Activated CD4-positive, CD25-positive, alpha-beta regulatory T cell treated with anti-CD3 and anti-CD28 coated beads, Interleukin-2, amount 50 U/mL, for 72 hours (primary cell): ENCODE results near the gene NEDD4L.
"Not testable (repeated sequence)": the region's sequence is repeated elsewhere in the genome, so short reads cannot be mapped to it uniquely, and the experiment has no call there.

Source experiments
- DNase-seq: peaks from one replicate; pipeline ENCODE4 v3.0.0; 2021

Gene NEDD4L

GRCh38 chr18:58408665-58409064, 364.6 kb downstream of the NEDD4L start:
- no peak for DNase-seq

- no peak for DNase-seq
Observed at GRCh38 chr18:58409802-58410445, 365.9 kb downstream of the NEDD4L start.

GRCh38 chr18:58411323-58411722, 367.3 kb downstream of the NEDD4L start:
- DNase-seq, result no peak

GRCh38 chr18:58412844-58413666, 369.0 kb downstream of the NEDD4L start:
- no peak for DNase-seq

- DNase-seq, result no peak
Observed at GRCh38 chr18:58413667-58414628, 369.9 kb downstream of the NEDD4L start.

GRCh38 chr18:58416014-58416703, 372.1 kb downstream of the NEDD4L start:
- DNase-seq, result no peak

- DNase-seq, result no peak
Observed at GRCh38 chr18:58416704-58417683, 373.0 kb downstream of the NEDD4L start.

GRCh38 chr18:58417752-58418151, 373.7 kb downstream of the NEDD4L start:
- DNase-seq, result no peak

- DNase-seq, result no peak
Observed at GRCh38 chr18:58418361-58418760, 374.3 kb downstream of the NEDD4L start.

GRCh38 chr18:58419587-58420199, 375.7 kb downstream of the NEDD4L start:
- DNase-seq, result no peak

- no peak for DNase-seq
Observed at GRCh38 chr18:58426611-58427010, 382.6 kb downstream of the NEDD4L start.

GRCh38 chr18:58427321-58427720, 383.3 kb downstream of the NEDD4L start:
- DNase-seq, result no peak

GRCh38 chr18:58429442-58429841, 385.4 kb downstream of the NEDD4L start:
- no peak for DNase-seq

- DNase-seq, result no peak
Observed at GRCh38 chr18:58431215-58431614, 387.2 kb downstream of the NEDD4L start.

GRCh38 chr18:58432050-58432727, 388.2 kb downstream of the NEDD4L start:
- no peak for DNase-seq

GRCh38 chr18:58435221-58436005, 391.4 kb downstream of the NEDD4L start:
- DNase-seq, result not testable (repeated sequence)

- no peak for DNase-seq
Observed at GRCh38 chr18:58438161-58438957, 394.3 kb downstream of the NEDD4L start.

GRCh38 chr18:58438958-58439300, 394.9 kb downstream of the NEDD4L start:
- no peak for DNase-seq

GRCh38 chr18:58443671-58444070, 399.6 kb downstream of the NEDD4L start:
- DNase-seq, result no peak
